DLD1 (cell line): ENCODE results near the gene PRKAG2.
"Not testable (repeated sequence)": the region's sequence is repeated elsewhere in the genome, so short reads cannot be mapped to it uniquely, and the experiment has no call there.

Source experiments
- in situ Hi-C: cut with HindIII; loops from 2 replicates; pipeline ENCODE4 v1.10.0; 2017; ENCODE audit warnings: low sequenced_read_pairs

The PRKAG2 gene

DNA sequence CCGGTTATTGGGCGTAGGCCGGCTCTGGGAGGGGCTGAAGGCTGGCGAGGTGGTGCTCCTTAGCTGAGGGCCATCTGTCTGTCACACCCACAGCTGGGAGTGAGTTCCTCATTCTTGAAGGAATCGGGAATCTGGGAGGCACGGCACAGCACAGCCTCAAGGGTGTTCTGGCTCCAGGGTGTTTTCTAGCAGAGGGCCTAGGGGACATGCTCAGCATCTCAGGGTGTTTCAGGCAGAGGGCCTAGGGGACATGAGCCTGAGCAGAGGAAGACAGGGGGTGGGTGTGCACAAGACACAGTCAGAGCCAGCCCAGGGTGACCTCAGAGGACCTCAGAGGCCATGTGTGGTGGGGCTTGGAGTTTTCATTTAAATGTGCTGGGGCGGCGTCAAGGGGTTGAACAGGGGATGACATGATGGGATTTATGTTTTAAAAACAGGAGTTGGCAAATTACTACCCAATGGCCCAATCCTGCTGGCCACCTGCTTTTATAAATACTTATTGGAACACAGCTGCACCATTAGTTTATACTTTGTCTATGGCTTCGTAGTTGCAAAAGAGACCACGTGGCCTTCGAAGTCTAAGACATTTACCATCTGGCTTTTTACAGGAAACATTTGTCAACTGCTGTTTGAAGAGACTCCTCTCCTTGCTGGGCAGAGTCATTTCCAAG lies 121.6 kb downstream of the PRKAG2 start:
- in situ Hi-C loops: no loop called here

DNA sequence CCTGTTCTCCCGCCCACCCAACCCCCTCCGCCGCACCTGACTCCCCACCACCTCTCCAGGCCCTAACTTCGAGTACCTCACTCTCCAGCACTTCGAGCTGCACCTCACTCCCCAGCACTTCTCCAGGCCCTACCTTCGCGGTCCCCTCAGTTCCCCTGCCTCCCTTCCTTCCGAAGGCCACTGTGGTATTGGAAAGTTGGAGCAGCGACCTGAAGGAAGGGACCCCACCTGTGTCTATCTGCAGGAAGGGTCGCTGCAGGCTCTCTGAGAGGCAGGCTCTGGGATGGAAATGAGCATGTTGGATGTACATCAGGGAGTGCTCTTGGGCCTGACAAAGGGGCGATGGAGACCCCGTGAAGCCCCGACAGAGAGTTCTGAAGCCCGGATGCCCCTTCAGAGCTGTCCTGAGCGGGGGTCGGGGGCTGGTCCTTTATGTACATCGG lies 122.2 kb downstream of the PRKAG2 start:
- in situ Hi-C loops: no loop called here

DNA sequence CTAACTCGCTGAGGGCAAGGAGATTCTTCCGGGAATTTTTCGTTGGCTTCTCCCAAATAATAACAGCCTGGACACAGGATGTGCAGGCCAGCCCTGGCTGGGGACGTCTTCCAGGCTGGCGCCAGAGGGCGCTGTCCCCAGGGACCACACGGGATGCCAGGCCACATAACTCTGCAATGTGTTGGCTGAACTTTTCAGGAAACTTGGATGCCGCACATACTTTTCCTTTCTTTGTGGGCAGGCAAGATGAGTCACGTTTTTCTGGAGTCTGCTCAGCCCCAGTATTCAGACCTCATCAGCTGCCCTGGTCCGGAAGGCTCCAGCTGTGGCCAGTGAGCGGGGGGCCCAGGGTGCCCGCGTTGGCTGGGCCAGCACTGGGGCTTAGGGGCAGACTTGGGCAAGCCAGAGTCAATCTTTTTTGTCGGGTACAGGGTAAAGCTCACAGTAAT lies 122.7 kb downstream of the PRKAG2 start:
- in situ Hi-C loops: no loop called here

GRCh38 chr7:151752816-151753595 lies 123.9 kb downstream of the PRKAG2 start:
- in situ Hi-C loops: no loop called here

GRCh38 chr7:151752037-151752436 lies 124.9 kb downstream of the PRKAG2 start:
- in situ Hi-C loops: no loop called here

DNA sequence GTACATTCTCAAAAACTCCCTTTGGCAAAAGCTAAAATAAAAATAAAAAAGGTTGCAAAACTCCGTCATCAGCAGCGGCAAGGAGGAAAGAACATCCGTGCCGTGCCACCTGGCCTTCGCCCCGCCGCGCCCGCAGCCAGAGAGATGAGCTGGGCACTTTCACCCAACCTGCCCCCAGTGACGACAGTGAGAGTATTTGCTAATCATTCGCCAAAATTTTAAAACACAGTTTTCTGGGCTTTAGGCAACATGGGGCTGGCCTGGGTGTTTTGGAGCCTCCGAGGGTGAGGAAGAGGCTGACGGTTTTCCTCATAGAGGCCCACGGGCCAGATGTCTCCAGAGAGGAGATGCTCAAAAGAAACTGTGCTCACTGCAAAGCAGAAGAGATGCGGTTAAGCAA lies 128.2 kb downstream of the PRKAG2 start:
- in situ Hi-C loops: no loop called here

DNA sequence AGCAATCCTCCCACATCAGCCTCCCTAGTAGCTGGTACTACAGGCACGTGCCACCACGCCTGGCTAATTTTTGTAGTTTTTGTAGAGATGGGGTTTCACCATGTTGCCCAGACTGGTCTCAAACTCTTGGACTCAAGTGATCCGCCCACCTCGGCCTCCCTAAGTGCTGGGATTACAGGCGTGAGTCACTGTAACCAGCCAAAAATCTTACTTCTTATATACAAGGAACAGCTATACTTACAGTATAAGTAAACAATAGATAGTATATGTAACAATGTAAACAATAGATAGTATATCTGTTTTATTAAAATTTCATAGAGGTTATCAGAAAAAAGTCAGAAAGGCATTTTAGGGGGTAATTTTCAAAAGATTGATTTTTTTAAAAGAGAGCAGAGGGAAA lies 128.9 kb downstream of the PRKAG2 start:
- in situ Hi-C loops: not testable (repeated sequence)

DNA sequence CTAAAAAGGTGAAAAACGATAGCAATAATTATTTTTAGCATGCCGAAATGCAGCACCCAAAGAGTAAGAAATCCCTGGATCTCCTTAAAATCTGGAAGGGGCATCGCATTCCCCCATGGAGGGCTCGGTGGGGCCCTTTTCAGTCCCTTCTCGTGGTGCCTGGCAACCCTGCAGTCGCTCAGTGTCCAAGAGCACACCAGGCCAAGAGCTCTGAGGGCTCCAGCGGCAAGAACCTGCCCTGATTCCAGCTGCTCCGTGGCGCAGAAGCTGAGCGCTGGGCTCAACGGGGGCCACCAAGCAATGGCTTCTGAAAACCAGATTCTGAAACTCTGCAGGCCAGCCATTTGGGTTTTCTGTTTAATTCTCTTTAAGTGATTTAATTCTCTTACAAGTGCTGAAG lies 131.2 kb downstream of the PRKAG2 start:
- in situ Hi-C loops: no loop called here

GRCh38 chr7:151744656-151745638 lies 132.0 kb downstream of the PRKAG2 start:
- in situ Hi-C loops: no loop called here

DNA sequence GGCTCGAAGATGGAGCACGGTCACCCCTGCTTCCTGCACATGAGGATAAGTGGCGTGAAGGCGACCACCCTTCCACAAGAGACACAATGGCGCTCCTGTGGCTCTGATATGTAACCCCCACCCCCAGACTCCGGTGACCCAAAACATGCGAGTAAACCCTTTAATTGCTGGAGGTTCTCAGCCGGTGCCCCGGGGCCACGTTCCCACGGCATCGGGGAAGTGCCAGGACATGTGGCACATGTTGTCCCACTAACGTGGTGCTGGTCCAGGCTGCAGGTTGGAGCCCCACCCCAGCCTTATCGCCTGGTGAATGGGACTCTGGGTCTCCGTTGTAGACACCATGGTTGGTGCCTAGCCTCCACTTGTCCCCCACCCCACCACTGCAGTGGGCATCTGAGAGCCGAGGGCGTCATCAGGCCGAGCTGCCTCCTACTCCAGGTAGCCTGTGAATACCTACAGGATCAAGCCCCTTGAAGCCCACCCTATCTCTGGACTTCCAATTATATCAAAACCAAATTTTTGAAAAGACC lies 132.8 kb downstream of the PRKAG2 start:
- in situ Hi-C loops: no loop called here

GRCh38 chr7:151743481-151743983 lies 133.4 kb downstream of the PRKAG2 start:
- in situ Hi-C loops: no loop called here

- in situ Hi-C loops: no loop called here
Measured at GRCh38 chr7:151742713-151743480, 134.0 kb downstream of the PRKAG2 start.

DNA sequence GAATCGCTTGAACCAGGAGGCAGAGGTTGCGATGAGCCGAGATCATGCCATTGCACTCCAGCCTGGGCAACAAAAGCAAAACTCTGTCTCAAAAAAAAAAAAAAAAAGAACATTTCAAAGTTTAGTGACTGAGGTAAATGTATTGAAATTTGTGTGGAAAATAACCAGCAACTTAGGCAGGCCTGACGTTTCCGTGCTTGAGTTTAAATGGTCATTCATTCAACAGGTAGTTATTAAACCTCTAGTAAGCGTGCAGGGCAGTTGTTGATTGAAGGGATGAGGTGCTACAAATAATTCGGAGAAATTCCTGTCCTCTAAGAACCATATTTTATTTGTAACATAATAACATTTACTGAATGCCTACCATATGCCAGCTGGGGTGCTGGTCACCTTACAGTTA lies 135.3 kb downstream of the PRKAG2 start:
- in situ Hi-C loops: no loop called here

DNA sequence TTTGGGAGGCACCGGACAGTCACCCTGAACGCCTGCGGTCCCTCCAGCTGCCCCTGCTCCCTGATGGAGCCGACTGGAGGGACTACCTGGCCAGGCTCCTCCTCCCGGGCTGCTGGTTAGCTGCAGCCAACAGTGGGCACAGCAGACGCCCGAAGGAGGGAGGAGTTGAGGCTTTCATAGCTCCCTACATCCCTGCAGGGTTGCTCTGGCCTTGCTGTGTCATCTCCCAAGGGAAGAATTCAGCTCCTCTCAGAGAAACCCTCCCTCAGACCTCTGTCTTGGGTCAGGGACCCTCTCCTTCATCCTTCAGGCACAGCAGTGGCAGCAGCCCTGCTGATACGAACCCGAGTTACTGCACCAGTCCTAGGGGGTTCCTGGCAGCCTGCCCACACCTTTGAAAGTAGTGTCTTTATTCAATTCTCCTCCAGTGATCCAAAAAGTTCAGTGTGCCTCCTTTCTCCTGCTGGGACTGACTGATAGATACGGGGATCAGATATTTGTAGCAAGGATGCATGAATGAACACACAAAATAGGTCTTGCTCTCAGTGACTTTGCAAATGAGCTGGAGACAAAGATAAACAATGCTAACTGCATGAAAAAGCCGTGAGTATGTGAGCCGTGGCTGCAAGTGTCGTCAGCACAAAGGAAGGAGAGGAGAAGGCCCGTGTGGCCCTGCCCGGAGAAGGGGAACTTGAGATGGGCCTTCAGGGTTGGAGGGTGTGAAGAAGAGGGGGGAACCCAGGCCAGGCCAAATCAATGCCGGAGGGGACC lies 136.6 kb downstream of the PRKAG2 start:
- in situ Hi-C loops: no loop called here

DNA sequence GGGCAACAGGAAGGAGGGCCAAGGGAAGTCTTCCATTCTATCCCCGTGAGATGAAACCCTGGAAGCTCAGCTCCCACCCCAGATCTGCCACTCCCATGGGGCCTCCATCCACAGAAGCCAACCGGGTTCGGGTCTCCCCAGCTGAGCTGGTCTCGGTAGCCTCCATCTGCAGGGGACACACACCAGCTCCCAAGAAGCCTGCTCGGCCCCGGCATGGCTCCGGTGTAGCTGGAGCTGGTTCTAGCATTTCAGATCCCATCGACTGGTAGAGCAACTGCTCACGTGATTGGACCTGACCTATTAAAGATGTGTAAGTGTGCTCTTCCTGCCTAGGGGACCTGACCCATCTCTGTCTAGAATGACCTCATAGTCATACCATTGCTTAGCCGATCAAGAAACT lies 138.0 kb downstream of the PRKAG2 start:
- in situ Hi-C loops: loop anchor here (5.0 kb wide), 1 partner anchor 132 kb away; no protein-coding TSS in a partner anchor

DNA sequence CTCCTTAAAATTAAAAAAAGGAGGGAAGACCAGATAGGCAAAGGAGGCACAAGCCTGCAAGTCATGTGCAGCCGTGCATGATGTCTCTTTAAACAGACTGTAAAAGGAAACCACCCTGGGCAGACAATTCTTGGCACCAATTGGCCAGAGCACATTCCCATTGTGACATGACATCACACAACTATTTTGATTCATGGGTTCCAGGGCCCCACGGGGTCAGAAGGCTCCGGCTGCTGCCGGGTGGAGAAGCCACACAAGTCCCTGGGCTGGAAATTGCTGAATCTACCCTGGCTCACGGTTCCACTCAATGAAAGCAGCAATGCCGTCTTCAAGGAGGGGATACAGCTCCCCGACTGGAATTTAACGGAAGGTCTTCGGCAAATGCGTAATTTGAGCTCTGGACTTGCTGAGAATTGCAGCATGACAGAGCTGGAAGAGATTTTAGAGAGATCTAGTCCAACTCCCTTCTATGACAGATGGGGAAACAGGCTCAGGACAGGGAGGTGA lies 140.5 kb downstream of the PRKAG2 start:
- in situ Hi-C loops: loop anchor here (5.0 kb wide), 1 partner anchor 129 kb away; no protein-coding TSS in a partner anchor

DNA sequence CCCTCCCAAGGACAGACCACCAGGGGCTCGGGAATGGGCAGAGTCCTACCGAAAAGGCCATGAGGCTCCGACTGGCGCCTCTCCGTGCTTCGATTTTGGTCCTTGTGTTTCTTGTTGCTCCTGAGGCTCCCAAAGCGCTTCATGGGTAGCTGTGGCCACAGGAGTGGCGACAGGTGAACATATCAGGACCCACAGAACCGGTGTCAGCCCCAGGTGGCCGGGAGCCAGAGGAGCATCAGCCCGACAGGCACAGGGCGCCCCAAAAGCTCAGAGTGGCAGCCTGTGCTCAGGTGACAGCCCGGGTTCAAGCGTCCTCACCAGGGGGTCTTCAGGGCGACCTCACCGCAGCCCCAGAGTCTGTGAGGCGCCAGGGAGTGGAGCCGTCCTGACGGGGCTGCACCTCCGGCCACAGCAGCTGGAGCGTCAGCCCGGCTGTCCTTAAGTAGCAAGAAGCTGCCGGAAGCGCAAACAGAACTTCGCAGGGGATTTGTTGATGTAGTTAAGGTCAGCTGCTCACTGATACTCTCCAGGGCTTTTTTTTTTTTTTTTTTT lies 141.0 kb downstream of the PRKAG2 start:
- in situ Hi-C loops: loop anchor here (5.0 kb wide), 1 partner anchor 129 kb away; no protein-coding TSS in a partner anchor

DNA sequence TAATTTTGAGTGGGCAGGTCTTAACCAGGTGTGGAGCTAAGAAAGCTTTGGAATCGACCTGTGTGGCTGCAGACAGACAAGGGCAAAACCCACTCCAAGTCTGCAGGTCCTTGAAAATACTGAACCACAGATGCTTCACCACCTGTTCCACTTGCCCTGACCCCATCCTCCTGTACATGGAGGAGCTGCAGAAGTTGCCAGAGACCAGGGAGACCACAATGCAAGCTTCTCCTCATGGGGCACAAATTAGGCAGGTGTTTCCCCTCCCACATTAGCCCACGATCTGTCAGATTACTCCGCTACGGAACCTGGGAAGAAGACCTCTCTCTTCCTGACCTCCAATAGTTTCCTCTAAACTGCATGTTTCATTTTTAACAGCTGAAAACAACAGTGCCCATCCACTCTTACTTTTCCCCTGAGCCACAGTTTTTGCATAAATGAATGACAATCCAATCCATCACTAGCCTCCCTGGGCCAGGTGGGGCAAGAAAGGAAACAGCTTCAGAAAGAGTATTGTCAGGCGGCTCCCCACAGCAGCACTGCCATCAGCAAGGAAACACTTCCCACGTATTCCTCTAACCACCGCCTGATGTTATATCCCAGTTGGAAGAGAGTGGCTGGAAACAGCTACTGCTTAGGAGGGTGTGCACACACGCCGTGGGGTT lies 141.6 kb downstream of the PRKAG2 start:
- in situ Hi-C loops: loop anchor here (5.0 kb wide), 1 partner anchor 128 kb away; no protein-coding TSS in a partner anchor
